Parathyroid adenoma (tissue), 2 donors: ENCODE data around the gene TTC23.

ENCODE experiments used
- H2AFZ ChIP-seq: fragments of 300-600 bp; sonication (generic); one replicate; pipeline ENCODE4 v1.7.0; 2017; ENCODE audit warnings: antibody characterized with exemption, mild to moderate bottlenecking
- H3K27ac ChIP-seq: fragments of 300-600 bp; sonication (generic); one replicate; pipeline ENCODE4 v1.7.0; 2017
- H3K27me3 ChIP-seq: fragments of 300-600 bp; sonication (generic); one replicate; pipeline ENCODE4 v1.7.0; 2017; ENCODE audit warnings: low read length; ENCODE audit not compliant: control insufficient read depth, insufficient read depth
- H3K36me3 ChIP-seq: fragments of 300-600 bp; sonication (generic); one replicate; pipeline ENCODE4 v1.7.0; 2017; ENCODE audit warnings: low read length; ENCODE audit not compliant: control insufficient read depth, insufficient read depth
- H3K4me1 ChIP-seq: fragments of 300-600 bp; sonication (generic); one replicate; pipeline ENCODE4 v1.7.0; 2017; ENCODE audit warnings: control low read depth
- H3K4me2 ChIP-seq: fragments of 300-600 bp; sonication (generic); one replicate; pipeline ENCODE4 v1.7.0; 2017; ENCODE audit warnings: low read length
- H3K4me3 ChIP-seq: fragments of 300-600 bp; sonication (generic); one replicate; pipeline ENCODE4 v1.7.0; 2017; ENCODE audit warnings: low read depth, low read length
- H3K79me2 ChIP-seq: fragments of 300-600 bp; sonication (generic); one replicate; pipeline ENCODE4 v1.7.0; 2017; ENCODE audit warnings: control low read depth
- H3K9ac ChIP-seq: fragments of 300-600 bp; sonication (generic); one replicate; pipeline ENCODE4 v1.7.0; 2017; ENCODE audit warnings: mild to moderate bottlenecking
- H3K9me3 ChIP-seq: fragments of 300-600 bp; sonication (generic); one replicate; pipeline ENCODE4 v1.7.0; 2017; ENCODE audit warnings: low read length; ENCODE audit not compliant: control insufficient read depth
- TF ChIP-seq, protein P1 (sequence below): fragments of 300-600 bp; sonication (generic); IDR thresholded peaks from one replicate; pipeline ENCODE4 v1.7.0; 2017; ENCODE audit warnings: antibody characterized with exemption, mild to moderate bottlenecking
- donor health status: primary hyperparathyroidism.

Gene TTC23

GRCh38 chr15:99134317-99134821 lies 115.0 kb downstream of the TTC23 start:
- no peak overlapping the region for H3K4me3 ChIP-seq
- no peak overlapping the region for H2AFZ ChIP-seq
- no peaks in the 10 kb centered on the region for H3K36me3 ChIP-seq
- peaks cover 10% of the 10 kb centered on the region for H3K4me1 ChIP-seq
- no peak overlapping the region for H3K4me2 ChIP-seq
- H3K9ac ChIP-seq, result no peak overlapping the region
- no peaks in the 10 kb centered on the region for H3K79me2 ChIP-seq
- H3K27ac ChIP-seq, result no peak overlapping the region
- no peaks in the 10 kb centered on the region for H3K9me3 ChIP-seq
- H3K27me3 ChIP-seq, result no peaks in the 10 kb centered on the region
- TF ChIP-seq, protein P1, sequence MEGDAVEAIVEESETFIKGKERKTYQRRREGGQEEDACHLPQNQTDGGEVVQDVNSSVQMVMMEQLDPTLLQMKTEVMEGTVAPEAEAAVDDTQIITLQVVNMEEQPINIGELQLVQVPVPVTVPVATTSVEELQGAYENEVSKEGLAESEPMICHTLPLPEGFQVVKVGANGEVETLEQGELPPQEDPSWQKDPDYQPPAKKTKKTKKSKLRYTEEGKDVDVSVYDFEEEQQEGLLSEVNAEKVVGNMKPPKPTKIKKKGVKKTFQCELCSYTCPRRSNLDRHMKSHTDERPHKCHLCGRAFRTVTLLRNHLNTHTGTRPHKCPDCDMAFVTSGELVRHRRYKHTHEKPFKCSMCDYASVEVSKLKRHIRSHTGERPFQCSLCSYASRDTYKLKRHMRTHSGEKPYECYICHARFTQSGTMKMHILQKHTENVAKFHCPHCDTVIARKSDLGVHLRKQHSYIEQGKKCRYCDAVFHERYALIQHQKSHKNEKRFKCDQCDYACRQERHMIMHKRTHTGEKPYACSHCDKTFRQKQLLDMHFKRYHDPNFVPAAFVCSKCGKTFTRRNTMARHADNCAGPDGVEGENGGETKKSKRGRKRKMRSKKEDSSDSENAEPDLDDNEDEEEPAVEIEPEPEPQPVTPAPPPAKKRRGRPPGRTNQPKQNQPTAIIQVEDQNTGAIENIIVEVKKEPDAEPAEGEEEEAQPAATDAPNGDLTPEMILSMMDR, result peak; percentile 23

- Histone ChIP-seq H3K4me2 (no peak overlapping the region), H2AFZ (no peak overlapping the region), H3K4me3 (no peak overlapping the region), H3K27ac (no peak overlapping the region), H3K9ac (no peak overlapping the region), H3K9me3 (no peaks in the 10 kb centered on the region), H3K27me3 (no peaks in the 10 kb centered on the region), H3K4me1 (peaks cover 10% of the 10 kb centered on the region), H3K36me3 (no peaks in the 10 kb centered on the region), H3K79me2 (no peaks in the 10 kb centered on the region)
- TF ChIP-seq, protein P1, result no peak
These were observed 116.6 kb downstream of the TTC23 start for GRCh38 chr15:99132634-99133287.

DNA sequence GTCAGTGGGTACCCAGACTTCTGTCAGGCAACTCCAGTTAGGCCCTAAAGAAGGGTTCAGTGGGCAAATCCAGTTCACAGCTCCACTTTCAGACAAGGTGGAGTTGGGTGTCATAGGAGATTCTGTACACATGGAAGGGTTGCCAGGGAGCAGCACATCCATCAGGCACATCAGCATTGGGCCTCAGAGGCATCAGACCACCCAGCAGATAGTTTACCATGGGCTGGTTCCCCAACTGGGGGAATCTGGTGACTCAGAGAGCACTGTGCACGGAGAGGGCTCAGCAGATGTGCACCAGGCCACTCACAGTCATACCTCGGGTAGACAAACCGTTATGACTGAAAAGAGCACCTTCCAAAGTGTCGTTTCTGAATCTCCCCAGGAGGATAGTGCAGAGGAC lies 117.3 kb downstream of the TTC23 start:
- H3K4me3 ChIP-seq, result no peak overlapping the region
- H3K27ac ChIP-seq, result no peak overlapping the region
- no peak overlapping the region for H3K9ac ChIP-seq
- peaks cover 5% of the 10 kb centered on the region for H3K4me1 ChIP-seq
- H3K4me2 ChIP-seq, result no peak overlapping the region
- no peaks in the 10 kb centered on the region for H3K9me3 ChIP-seq
- TF ChIP-seq, protein P1, result no peak
- H2AFZ ChIP-seq, result no peak overlapping the region
- no peaks in the 10 kb centered on the region for H3K27me3 ChIP-seq
- H3K36me3 ChIP-seq, result no peaks in the 10 kb centered on the region
- H3K79me2 ChIP-seq, result no peaks in the 10 kb centered on the region

DNA sequence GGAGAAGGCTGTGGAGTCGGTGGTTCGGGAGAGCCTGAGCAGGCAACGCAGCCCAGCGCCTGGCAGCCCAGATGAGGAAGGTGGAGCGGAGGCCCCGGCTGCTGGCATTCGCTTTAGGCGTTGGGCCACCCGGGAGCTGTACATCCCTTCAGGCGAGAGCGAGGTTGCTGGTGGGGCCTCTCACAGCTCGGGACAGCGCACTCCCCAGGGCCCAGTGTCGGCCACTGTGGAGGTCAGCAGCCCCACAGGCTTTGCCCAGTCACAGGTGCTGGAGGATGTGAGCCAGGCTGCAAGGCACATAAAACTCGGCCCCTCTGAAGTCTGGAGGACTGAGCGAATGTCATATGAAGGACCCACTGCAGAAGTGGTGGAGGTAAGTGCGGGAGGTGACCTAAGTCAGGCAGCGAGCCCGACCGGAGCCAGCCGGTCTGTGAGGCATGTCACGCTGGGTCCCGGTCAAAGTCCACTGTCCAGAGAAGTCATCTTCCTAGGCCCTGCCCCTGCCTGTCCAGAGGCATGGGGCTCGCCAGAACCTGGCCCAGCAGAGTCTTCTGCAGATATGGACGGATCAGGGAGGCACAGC lies 117.8 kb downstream of the TTC23 start:
- H3K4me2 ChIP-seq, result no peak overlapping the region
- no peak overlapping the region for H3K9ac ChIP-seq
- no peak overlapping the region for H3K27ac ChIP-seq
- H3K79me2 ChIP-seq, result no peaks in the 10 kb centered on the region
- no peak overlapping the region for H3K4me3 ChIP-seq
- no peaks in the 10 kb centered on the region for H3K36me3 ChIP-seq
- peaks cover 5% of the 10 kb centered on the region for H3K4me1 ChIP-seq
- no peaks in the 10 kb centered on the region for H3K9me3 ChIP-seq
- H3K27me3 ChIP-seq, result no peaks in the 10 kb centered on the region
- TF ChIP-seq, protein P1, result no peak
- no peak overlapping the region for H2AFZ ChIP-seq
